Measurements from ENCODE around the gene SIAH3.
A peak's percentile ranks its signal among the peaks of the same experiment; 100 is the strongest.
"Not testable (repeated sequence)": the region's sequence is repeated elsewhere in the genome, so short reads cannot be mapped to it uniquely, and the experiment has no call there.

Gene SIAH3

GRCh38 chr13:45851171-45851921 is at the start of gene SIAH3:
SIAH3 (minus strand) TSS chr13:45851753; CDS start chr13:45851629, 124 bp downstream.
- DNase-seq = no peak

GRCh38 chr13:45899406-45899805 is 47.9 kb upstream of the SIAH3 start:
- DNase-seq = no peak

GRCh38 chr13:45897562-45897961 is 46.0 kb upstream of the SIAH3 start:
- DNase-seq = no peak

GRCh38 chr13:45896285-45896684 is 44.7 kb upstream of the SIAH3 start:
- no peak for DNase-seq

GRCh38 chr13:45895881-45896280 is 44.3 kb upstream of the SIAH3 start:
- no peak for DNase-seq

- no peak for DNase-seq
Measured at GRCh38 chr13:45892513-45892912, 41.0 kb upstream of the SIAH3 start.

GRCh38 chr13:45889590-45890243 is 38.2 kb upstream of the SIAH3 start:
- no peak for DNase-seq

- DNase-seq = peak; percentile 44
Measured at GRCh38 chr13:45886466-45886865, 34.9 kb upstream of the SIAH3 start.

- no peak for DNase-seq
Measured at GRCh38 chr13:45885194-45885593, 33.6 kb upstream of the SIAH3 start.

- DNase-seq = no peak
Measured at GRCh38 chr13:45882626-45883025, 31.1 kb upstream of the SIAH3 start.

- no peak for DNase-seq
Measured at GRCh38 chr13:45881353-45881752, 29.8 kb upstream of the SIAH3 start.

GRCh38 chr13:45880242-45880641 is 28.7 kb upstream of the SIAH3 start:
- DNase-seq = no peak

GRCh38 chr13:45879666-45880065 is 28.1 kb upstream of the SIAH3 start:
- no peak for DNase-seq

- no peak for DNase-seq
Measured at GRCh38 chr13:45878966-45879365, 27.4 kb upstream of the SIAH3 start.

GRCh38 chr13:45876781-45877180 is 25.2 kb upstream of the SIAH3 start:
- DNase-seq = no peak

- no peak for DNase-seq
Measured at GRCh38 chr13:45875951-45876350, 24.4 kb upstream of the SIAH3 start.

- DNase-seq = no peak
Measured at GRCh38 chr13:45873491-45874325, 22.2 kb upstream of the SIAH3 start.

- DNase-seq = no peak
Measured at GRCh38 chr13:45872566-45872965, 21.0 kb upstream of the SIAH3 start.

- not testable (repeated sequence) for DNase-seq
Measured at GRCh38 chr13:45871201-45871600, 19.6 kb upstream of the SIAH3 start.

GRCh38 chr13:45870232-45870631 is 18.7 kb upstream of the SIAH3 start:
- DNase-seq = no peak

GRCh38 chr13:45865414-45865813 is 13.9 kb upstream of the SIAH3 start:
- DNase-seq = no peak

GRCh38 chr13:45863709-45864590 is 12.4 kb upstream of the SIAH3 start:
- no peak for DNase-seq

- DNase-seq = no peak
Measured at GRCh38 chr13:45861322-45861721, 9.8 kb upstream of the SIAH3 start.
